Omental fat pad (tissue), 4 donors: Measurements from ENCODE around the gene TUBB4A. TPM values are rescaled to one million over a fixed set of nuclear protein-coding genes. Genes with fewer than 3 reads are reported as not detected.

Experiments
- ATAC-seq: fragments of 150-250 bp; one replicate; pipeline ENCODE4 v1.9.1; 2016; ENCODE audit warnings: mild to moderate bottlenecking, moderate library complexity; ENCODE audit not compliant: low FRiP score
- DNase-seq: peaks from one replicate; pipeline ENCODE4 v3.0.0-alpha.2; 2019; ENCODE audit warnings: low spot score
- total RNA-seq, 4 donors: library from RNA; depleted of rRNA; stranded (reverse); fragments of >200 nt; gene quantifications; one replicate each; pipeline ENCODE4 v1.1.0, GENCODE V29; 2016
- TF ChIP-seq, protein P1 (sequence below), 3 donors: fragments of 450-650 bp; IDR thresholded peaks; one replicate each; pipeline ENCODE4 v1.5.1; 2016 to 2017; ENCODE audit warnings: antibody characterized with exemption in 3 of 3, mild to moderate bottlenecking in 3 of 3, moderate library complexity in 2 of 3

Gene TUBB4A
- total RNA-seq, 4 donors from 2014 or later = 2.2 to 2.8 (median 2.2) TPM; not detected in 1

DNA sequence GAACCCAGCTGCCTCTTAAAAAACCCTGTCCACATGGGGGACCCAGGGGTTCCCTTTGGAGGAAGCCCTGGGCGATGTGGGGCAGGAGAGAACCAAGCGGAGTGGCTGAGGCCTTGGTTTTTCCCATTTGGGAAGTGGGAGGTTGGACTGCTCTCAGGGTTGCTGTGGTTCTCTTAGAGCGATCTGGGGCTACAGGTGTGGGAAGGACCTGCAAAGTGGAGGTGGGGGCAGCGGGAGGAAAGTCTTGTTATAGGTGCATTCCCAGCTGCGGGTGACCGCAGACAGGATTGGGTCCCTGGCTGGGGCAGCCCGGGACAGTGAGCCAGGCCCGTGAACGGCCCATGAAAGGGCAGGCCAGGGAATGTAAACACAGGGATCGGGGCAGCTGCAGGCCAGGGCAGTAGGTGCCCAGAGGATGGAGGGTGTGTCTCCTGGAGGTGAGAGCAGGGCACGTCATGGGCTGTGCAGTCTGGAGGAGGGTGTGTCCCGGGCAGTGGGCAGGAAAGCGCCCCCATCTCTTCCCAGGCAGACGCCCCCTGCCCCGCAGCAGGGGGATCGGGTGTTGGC is 43.3 kb downstream of the TUBB4A start:
- ATAC-seq = no peak
- TF ChIP-seq, protein P1, sequence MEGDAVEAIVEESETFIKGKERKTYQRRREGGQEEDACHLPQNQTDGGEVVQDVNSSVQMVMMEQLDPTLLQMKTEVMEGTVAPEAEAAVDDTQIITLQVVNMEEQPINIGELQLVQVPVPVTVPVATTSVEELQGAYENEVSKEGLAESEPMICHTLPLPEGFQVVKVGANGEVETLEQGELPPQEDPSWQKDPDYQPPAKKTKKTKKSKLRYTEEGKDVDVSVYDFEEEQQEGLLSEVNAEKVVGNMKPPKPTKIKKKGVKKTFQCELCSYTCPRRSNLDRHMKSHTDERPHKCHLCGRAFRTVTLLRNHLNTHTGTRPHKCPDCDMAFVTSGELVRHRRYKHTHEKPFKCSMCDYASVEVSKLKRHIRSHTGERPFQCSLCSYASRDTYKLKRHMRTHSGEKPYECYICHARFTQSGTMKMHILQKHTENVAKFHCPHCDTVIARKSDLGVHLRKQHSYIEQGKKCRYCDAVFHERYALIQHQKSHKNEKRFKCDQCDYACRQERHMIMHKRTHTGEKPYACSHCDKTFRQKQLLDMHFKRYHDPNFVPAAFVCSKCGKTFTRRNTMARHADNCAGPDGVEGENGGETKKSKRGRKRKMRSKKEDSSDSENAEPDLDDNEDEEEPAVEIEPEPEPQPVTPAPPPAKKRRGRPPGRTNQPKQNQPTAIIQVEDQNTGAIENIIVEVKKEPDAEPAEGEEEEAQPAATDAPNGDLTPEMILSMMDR (IDR thresholded peaks at IDR 0.05) = no peak
- DNase-seq = no peak

- no peak for ATAC-seq
- no peak for DNase-seq
- TF ChIP-seq, protein P1 (IDR thresholded peaks at IDR 0.05) = no peak
Measured at GRCh38 chr19:6457958-6458694, 44.0 kb downstream of the TUBB4A start.

DNA sequence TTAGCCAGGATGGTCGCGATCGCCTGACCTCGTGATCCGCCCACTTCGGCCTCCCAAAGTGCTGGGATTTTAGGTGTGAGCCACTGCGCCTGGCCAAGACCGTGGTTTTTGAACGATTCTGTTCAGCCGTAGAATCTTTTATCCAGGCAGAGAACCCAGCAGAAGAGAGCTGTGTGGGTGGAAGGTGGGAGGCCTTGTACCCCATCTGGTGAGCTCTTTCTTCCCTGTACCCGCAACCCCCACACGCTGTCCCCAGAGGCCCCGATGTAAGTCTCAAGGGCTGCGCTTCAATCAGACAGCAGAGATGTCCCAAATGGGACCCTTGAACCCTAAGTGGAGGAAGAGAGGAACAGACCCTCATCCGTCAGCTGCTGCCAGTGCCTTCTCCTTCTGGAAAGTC is 46.2 kb downstream of the TUBB4A start:
- TF ChIP-seq, protein P1 (IDR thresholded peaks at IDR 0.05) = no peak
- no peak for DNase-seq
- no peak for ATAC-seq

GRCh38 chr19:6453951-6454565 is 48.1 kb downstream of the TUBB4A start:
- TF ChIP-seq, protein P1 (IDR thresholded peaks at IDR 0.05) = no peak
- DNase-seq (no peak), ATAC-seq (no peak)

- TF ChIP-seq, protein P1 (IDR thresholded peaks at IDR 0.05) = no peak
- ATAC-seq (no peak), DNase-seq (no peak)
Measured at GRCh38 chr19:6452899-6453298, 49.2 kb downstream of the TUBB4A start.

DNA sequence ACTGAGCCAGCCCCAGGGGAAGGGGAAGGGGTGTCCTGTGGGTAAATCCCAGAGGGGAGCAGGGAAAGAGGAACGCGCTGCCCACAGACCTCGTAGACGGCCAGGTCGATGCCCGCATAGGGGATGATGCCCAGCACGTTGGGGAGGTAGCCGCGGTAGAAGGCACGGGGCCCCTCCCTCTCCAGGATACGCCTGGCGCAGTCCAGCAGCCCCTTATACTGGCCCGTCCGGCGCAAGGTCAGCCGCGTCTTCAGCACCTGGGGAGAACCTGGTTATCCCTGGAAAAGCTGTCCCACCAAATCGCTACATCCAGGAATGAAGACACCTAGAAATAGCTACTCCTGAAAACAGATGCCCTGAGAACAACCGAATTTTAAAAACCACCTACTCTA is 49.9 kb downstream of the TUBB4A start:
- no peak for DNase-seq
- TF ChIP-seq, protein P1 (IDR thresholded peaks at IDR 0.05) = no peak
- ATAC-seq = no peak
